Adipocyte (in vitro differentiated cells): ENCODE measurements around the gene SNX27.

Experiments used
- DNase-seq: peaks from one replicate; pipeline ENCODE4 v3.0.0-alpha.2; 2015; ENCODE audit warnings: low read depth
- H3K27me3 ChIP-seq: replicated peaks from 2 replicates; pipeline ENCODE4 v1.7.0; 2013; ENCODE audit warnings: mild to moderate bottlenecking, low read length, moderate library complexity; ENCODE audit not compliant: control insufficient read depth, insufficient read depth
- H3K36me3 ChIP-seq: 2 replicates; pipeline ENCODE4 v1.7.0; 2013; ENCODE audit warnings: low read length, mild to moderate bottlenecking, moderate library complexity; ENCODE audit not compliant: control insufficient read depth, insufficient read depth, severe bottlenecking
- H3K4me1 ChIP-seq: 2 replicates; pipeline ENCODE4 v1.7.0; 2013; ENCODE audit warnings: mild to moderate bottlenecking, low read length, moderate library complexity; ENCODE audit not compliant: control insufficient read depth, insufficient read depth
- H3K4me3 ChIP-seq: 2 replicates; pipeline ENCODE4 v1.7.0; 2013; ENCODE audit warnings: mild to moderate bottlenecking, low read length, moderate library complexity
- H3K9ac ChIP-seq: 2 replicates; pipeline ENCODE4 v1.7.0; 2013; ENCODE audit warnings: mild to moderate bottlenecking, low read length, moderate library complexity
- H3K9me3 ChIP-seq: 2 replicates; pipeline ENCODE4 v1.7.0; 2013; ENCODE audit warnings: mild to moderate bottlenecking, low read length, moderate library complexity; ENCODE audit not compliant: control insufficient read depth

The SNX27 gene

DNA sequence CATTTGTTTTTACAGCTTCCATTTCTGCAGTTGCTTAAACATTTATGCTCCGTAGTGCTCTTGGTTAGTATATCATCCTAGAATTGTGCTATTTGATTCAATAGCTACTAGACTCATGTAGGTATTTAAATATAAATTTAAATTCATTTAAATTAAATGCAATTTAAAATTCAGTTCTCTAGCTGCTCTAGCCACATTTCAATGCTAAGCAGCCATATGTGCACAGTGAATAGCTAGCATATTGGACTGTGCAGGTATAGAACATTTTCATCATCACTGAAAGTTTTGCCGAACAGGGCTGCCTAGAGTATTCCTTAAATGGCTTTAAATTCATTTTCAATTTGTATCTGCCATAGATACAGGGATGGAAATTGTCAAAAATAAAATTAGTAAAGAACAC is 72.3 kb downstream of the SNX27 start:
- Histone ChIP-seq H3K4me3 (no peak overlapping the region), H3K36me3 (peaks cover 34% of the 10 kb centered on the region), H3K27me3 (no peaks in the 10 kb centered on the region), H3K9ac (no peak overlapping the region), H3K4me1 (peaks cover 8% of the 10 kb centered on the region), H3K9me3 (no peaks in the 10 kb centered on the region)
- DNase-seq, result no peak

- Histone ChIP-seq H3K9ac (no peak overlapping the region), H3K27me3 (no peaks in the 10 kb centered on the region), H3K4me3 (no peak overlapping the region), H3K9me3 (no peaks in the 10 kb centered on the region), H3K36me3 (peaks cover 34% of the 10 kb centered on the region), H3K4me1 (no peaks in the 10 kb centered on the region)
- DNase-seq, result no peak
These were observed 74.7 kb downstream of the SNX27 start for GRCh38 chr1:151686561-151686960.

GRCh38 chr1:151689494-151689893 is 77.6 kb downstream of the SNX27 start:
- Histone ChIP-seq H3K9ac (no peak overlapping the region), H3K27me3 (no peaks in the 10 kb centered on the region), H3K4me1 (no peaks in the 10 kb centered on the region), H3K4me3 (no peak overlapping the region), H3K9me3 (no peaks in the 10 kb centered on the region), H3K36me3 (peaks cover 42% of the 10 kb centered on the region)
- no peak for DNase-seq

DNA sequence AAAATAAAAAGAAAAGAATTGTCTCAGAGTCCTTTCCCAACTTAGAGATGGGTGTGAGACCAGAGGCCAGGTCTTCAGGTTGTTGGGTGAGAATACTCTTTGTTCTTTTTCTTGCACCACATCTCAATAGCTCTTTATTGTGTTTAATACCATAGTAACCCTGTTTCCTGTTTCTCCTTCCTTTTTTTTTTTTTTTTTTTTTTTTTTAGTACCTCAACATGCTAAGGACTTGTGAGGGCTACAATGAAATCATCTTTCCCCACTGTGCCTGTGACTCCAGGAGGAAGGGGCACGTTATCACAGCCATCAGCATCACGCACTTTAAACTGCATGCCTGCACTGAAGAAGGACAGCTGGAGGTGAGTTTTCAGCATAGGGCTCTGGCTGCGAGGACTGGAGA is 80.4 kb downstream of the SNX27 start:
- no peak overlapping the region for H3K4me3 ChIP-seq
- H3K9ac ChIP-seq, result no peak overlapping the region
- no peaks in the 10 kb centered on the region for H3K9me3 ChIP-seq
- no peak for DNase-seq
- peaks cover 38% of the 10 kb centered on the region for H3K36me3 ChIP-seq
- H3K27me3 ChIP-seq, result no peaks in the 10 kb centered on the region
- H3K4me1 ChIP-seq, result no peaks in the 10 kb centered on the region

DNA sequence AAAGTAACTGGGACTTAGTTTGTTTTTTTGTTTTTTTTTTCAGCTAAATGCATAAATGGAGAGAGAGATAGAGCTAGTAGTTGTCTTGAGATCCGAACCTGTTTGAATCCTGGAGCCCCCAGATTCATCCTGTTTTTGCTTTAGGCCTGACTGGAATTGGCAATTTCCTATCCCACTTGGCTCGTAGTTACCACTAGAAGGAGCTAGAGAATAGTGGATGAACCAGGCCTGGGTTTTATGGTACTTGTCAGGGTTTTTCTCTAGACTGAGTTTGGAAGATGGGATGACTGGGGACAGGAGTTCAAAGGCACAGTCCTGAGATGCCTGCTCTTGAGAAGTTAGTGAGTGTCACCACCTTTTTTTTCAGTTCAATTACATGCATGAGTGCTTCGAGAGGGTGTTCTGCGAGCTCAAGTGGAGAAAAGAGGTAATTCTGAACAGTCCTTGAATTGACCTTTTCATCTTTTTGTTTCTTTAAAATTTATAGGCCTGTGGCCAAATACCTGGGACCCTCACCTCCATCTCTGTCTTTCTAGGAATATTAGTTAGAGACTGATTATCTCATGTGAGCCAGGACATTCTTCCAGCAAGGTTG is 81.3 kb downstream of the SNX27 start:
- Histone ChIP-seq H3K9ac (no peak overlapping the region), H3K36me3 (peaks cover 42% of the 10 kb centered on the region), H3K4me1 (no peaks in the 10 kb centered on the region), H3K4me3 (no peak overlapping the region), H3K27me3 (no peaks in the 10 kb centered on the region), H3K9me3 (no peaks in the 10 kb centered on the region)
- peak; percentile 51 for DNase-seq

GRCh38 chr1:151701515-151701914 is 89.7 kb downstream of the SNX27 start:
- Histone ChIP-seq H3K9me3 (no peaks in the 10 kb centered on the region), H3K4me1 (no peaks in the 10 kb centered on the region), H3K27me3 (no peaks in the 10 kb centered on the region), H3K4me3 (no peak overlapping the region), H3K36me3 (peaks cover 34% of the 10 kb centered on the region), H3K9ac (no peak overlapping the region)
- DNase-seq, result no peak

DNA sequence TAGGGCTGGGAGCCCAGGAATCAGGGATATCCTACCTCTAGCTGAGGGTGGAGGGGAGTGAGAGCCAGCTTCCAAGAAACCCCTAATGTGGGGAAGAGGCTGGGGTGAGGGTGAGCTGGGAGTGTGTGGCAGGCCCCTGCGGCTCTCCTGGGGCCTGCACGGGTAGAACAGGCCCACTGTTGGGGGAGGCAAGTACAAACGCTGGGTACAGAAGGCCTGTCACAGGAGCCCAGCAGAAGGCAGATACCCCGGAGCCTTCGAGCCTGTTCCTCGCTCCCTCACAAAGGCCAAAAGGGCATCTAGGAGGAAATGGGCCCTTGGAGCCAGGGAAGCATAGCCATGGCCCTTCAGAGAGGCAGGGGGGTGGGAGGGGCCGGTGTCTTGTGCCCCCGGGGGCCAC is 91.1 kb downstream of the SNX27 start:
- no peak overlapping the region for H3K4me3 ChIP-seq
- DNase-seq, result no peak
- H3K9ac ChIP-seq, result no peak overlapping the region
- H3K27me3 ChIP-seq, result no peaks in the 10 kb centered on the region
- H3K9me3 ChIP-seq, result no peaks in the 10 kb centered on the region
- H3K36me3 ChIP-seq, result peaks cover 25% of the 10 kb centered on the region
- H3K4me1 ChIP-seq, result no peaks in the 10 kb centered on the region

GRCh38 chr1:151703813-151704212 is 92.0 kb downstream of the SNX27 start:
- Histone ChIP-seq H3K9ac (no peak overlapping the region), H3K27me3 (no peaks in the 10 kb centered on the region), H3K4me3 (no peak overlapping the region), H3K36me3 (peaks cover 24% of the 10 kb centered on the region), H3K9me3 (no peaks in the 10 kb centered on the region), H3K4me1 (no peaks in the 10 kb centered on the region)
- no peak for DNase-seq

DNA sequence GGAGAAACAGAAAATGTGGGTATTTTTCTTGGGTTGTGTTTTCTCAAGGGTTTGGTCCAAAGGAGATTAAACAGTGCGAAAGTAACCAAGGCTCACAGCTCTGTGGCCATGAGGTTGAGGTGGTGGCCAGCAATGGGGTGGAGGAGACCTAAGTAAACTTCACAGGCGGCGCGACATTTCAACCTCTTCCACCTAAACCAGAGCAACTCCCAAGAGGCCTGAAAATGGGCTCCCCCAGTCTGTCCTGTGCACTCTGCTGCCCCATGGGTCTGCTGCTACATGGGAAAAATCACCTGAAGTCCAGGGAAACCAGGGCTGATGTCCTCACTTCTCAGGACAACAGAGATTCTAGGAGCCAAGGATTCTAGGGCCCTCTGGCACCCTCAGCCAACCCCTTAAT is 92.4 kb downstream of the SNX27 start:
- H3K9me3 ChIP-seq, result no peaks in the 10 kb centered on the region
- H3K27me3 ChIP-seq, result peaks cover under 1% of the 10 kb centered on the region
- H3K9ac ChIP-seq, result no peak overlapping the region
- H3K4me3 ChIP-seq, result no peak overlapping the region
- peaks cover 20% of the 10 kb centered on the region for H3K36me3 ChIP-seq
- DNase-seq, result no peak
- H3K4me1 ChIP-seq, result no peaks in the 10 kb centered on the region

DNA sequence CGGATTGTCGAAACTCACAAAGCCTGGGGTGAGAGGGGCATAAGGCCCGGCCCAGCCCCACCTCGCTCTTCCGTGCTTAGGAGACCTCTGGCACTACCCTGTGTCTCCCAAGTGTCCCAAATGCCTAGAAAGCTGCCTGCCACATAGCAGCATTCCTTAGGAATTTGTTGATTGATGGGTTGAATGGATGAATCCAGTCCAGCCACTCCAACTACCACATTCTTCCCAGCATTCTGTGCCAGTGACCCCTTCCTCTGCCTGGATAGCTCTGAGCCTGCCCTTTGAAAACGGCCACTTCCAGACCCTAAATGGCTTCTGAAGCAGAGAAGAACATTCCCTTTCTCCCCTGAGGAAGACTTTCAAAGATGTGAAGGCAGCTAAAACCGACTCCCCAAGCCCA is 93.3 kb downstream of the SNX27 start:
- no peak for DNase-seq
- H3K27me3 ChIP-seq, result peaks cover 10% of the 10 kb centered on the region
- peaks cover 11% of the 10 kb centered on the region for H3K36me3 ChIP-seq
- no peak overlapping the region for H3K9ac ChIP-seq
- no peaks in the 10 kb centered on the region for H3K9me3 ChIP-seq
- H3K4me1 ChIP-seq, result no peaks in the 10 kb centered on the region
- no peak overlapping the region for H3K4me3 ChIP-seq

DNA sequence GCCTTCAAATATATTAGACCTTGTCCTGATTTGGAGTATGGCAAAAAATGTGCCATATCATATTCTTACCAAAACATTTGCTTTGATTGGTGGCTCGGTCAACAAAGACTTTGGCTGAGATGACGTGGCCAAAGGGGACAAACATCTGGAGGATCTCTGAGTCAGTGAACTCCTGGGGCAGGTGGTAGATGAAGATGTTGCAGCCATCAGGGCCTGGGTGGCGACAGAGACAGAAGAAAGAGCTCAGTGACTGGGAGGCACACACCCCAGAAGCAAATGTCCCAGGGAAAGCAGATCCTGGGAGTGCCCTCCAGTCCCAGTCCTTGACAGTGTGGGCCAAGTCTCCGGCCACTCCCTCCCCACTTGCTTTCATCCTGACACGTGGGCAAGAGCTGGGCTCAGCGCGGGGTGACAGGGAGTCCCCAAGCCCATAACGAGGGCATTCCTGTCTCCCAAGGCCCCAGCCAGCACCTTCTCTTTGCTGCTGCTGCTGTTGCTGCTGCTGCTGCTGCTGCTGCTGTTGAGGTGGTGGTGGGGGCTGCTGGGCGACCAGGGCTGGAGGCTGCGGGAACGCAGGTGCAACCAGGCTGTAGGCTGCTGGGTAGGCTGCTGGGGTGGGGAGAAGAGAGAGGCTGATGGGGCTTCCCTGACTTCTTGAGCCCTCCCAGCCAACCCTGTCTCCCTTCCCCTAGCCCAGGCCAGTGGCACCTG is 94.1 kb downstream of the SNX27 start:
- Histone ChIP-seq H3K9ac (no peak overlapping the region), H3K4me1 (no peaks in the 10 kb centered on the region)

More for the DNA sequence above, 94.1 kb downstream of the SNX27 start:
- H3K4me3 ChIP-seq, result no peak overlapping the region
- H3K27me3 ChIP-seq, result peaks cover 15% of the 10 kb centered on the region
- H3K36me3 ChIP-seq, result peaks cover 8% of the 10 kb centered on the region
- H3K9me3 ChIP-seq, result no peaks in the 10 kb centered on the region
- no peak for DNase-seq
